IMR-90 (cell line): ENCODE data around the gene FGF2. TPM values are rescaled to one million over a fixed set of nuclear protein-coding genes. Genes with fewer than 3 reads are reported as not detected.

Experiments used
- ATAC-seq: fragments of 200-7000 bp; cut with Tn5 transposase; 2 replicates; pipeline ENCODE4 v1.9.1; 2020; ENCODE audit warnings: low read depth, mild to moderate bottlenecking, moderate library complexity
- BruUV-seq: library from RNA; stranded (reverse); fragments of 400-500 nt; replicated peaks from 2 replicates; lab custom pipeline; 2021; lab: Mats Ljungman, UMichigan
- CTCF ChIA-PET: fragments of 300-600 bp; formaldehyde crosslinking; extraction: SDS; loops from one replicate; lab custom pipeline; 2021; ENCODE audit warnings: antibody characterized with exemption; lab: Yijun Ruan, JAX
- POLR2A ChIA-PET: fragments of 300-600 bp; sonication (Branson Sonifier 250); formaldehyde crosslinking; loops from one replicate; lab custom pipeline; 2022; ENCODE audit warnings: antibody characterized with exemption; ENCODE audit not compliant: unreplicated experiment; lab: Charles Lee
- DNase-seq: peaks from one replicate; pipeline ENCODE4 v3.0.0; 2013
- H2AFZ ChIP-seq: replicated peaks from 2 replicates; pipeline ENCODE3; 2013; ENCODE audit warnings: low read length, mild to moderate bottlenecking; ENCODE audit not compliant: poor library complexity
- H2AK5ac ChIP-seq: 2 replicates; pipeline ENCODE4 v1.6.1; 2013; ENCODE audit warnings: low read depth, low read length, inconsistent platforms
- H2AK9ac ChIP-seq: replicated peaks from 2 replicates; pipeline ENCODE3; 2013; ENCODE audit warnings: mild to moderate bottlenecking, low read depth, low read length, moderate library complexity; ENCODE audit not compliant: poor library complexity
- H2BK120ac ChIP-seq: 2 replicates; pipeline ENCODE4 v1.6.1; 2013; ENCODE audit warnings: low read depth, low read length, inconsistent platforms
- H2BK15ac ChIP-seq: 3 replicates; pipeline ENCODE4 v1.6.1; 2013; ENCODE audit warnings: low read depth, low read length, inconsistent platforms
- H2BK20ac ChIP-seq: 2 replicates; pipeline ENCODE4 v1.6.1; 2013; ENCODE audit warnings: low read depth, mild to moderate bottlenecking, inconsistent platforms, low read length, moderate library complexity
- H2BK5ac ChIP-seq: 2 replicates; pipeline ENCODE4 v1.6.1; 2013; ENCODE audit warnings: mild to moderate bottlenecking, low read depth, low read length, inconsistent platforms; ENCODE audit not compliant: poor library complexity, severe bottlenecking
- H3K14ac ChIP-seq: replicated peaks from 2 replicates; pipeline ENCODE4 v1.6.1; 2013; ENCODE audit warnings: low read depth, low read length, inconsistent platforms
- H3K18ac ChIP-seq: 2 replicates; pipeline ENCODE4 v1.6.1; 2013; ENCODE audit warnings: low read depth, low read length, control low read depth
- H3K23ac ChIP-seq: 2 replicates; pipeline ENCODE4 v1.6.1; 2013; ENCODE audit warnings: low read depth, low read length, inconsistent platforms
- H3K27ac ChIP-seq: 2 replicates; pipeline ENCODE4 v1.5.1; 2013; ENCODE audit warnings: mild to moderate bottlenecking, control low read depth, low read length; ENCODE audit not compliant: insufficient read depth
- H3K27me3 ChIP-seq: 2 replicates; pipeline ENCODE4 v1.6.1; 2013; ENCODE audit warnings: low read length; ENCODE audit not compliant: control insufficient read depth, insufficient read depth
- H3K36me3 ChIP-seq: 2 replicates; pipeline ENCODE4 v1.6.1; 2013; ENCODE audit warnings: low read length, mixed read lengths; ENCODE audit not compliant: control insufficient read depth, insufficient read depth
- H3K4ac ChIP-seq: 2 replicates; pipeline ENCODE4 v1.6.1; 2013; ENCODE audit warnings: low read depth, low read length, inconsistent platforms
- H3K4me1 ChIP-seq: 2 replicates; pipeline ENCODE4 v1.6.1; 2013; ENCODE audit warnings: low read length, mixed read lengths; ENCODE audit not compliant: control insufficient read depth, insufficient read depth
- H3K4me2 ChIP-seq: 2 replicates; pipeline ENCODE4 v1.6.1; 2013; ENCODE audit warnings: low read depth, mild to moderate bottlenecking, control low read depth, low read length, moderate library complexity
- H3K4me3 ChIP-seq: 2 replicates; pipeline ENCODE4 v1.5.1; 2013; ENCODE audit warnings: low read depth, mild to moderate bottlenecking, control low read depth, low read length, moderate library complexity; ENCODE audit not compliant: insufficient read depth
- H3K56ac ChIP-seq: 2 replicates; pipeline ENCODE4 v1.6.1; 2013; ENCODE audit warnings: low read length, inconsistent platforms; ENCODE audit not compliant: insufficient read depth; ENCODE audit errors: extremely low read depth
- H3K79me1 ChIP-seq, 2 experiments: 2 replicates each; pipeline ENCODE4 v1.6.1; 2013; ENCODE audit warnings: low read length in 2 of 2, inconsistent platforms in 1 of 2, low read depth in 1 of 2
- H3K9ac ChIP-seq: 2 replicates; pipeline ENCODE4 v1.6.1; 2013; ENCODE audit warnings: low read depth, low read length, control low read depth
- H3K9me1 ChIP-seq: 2 replicates; pipeline ENCODE4 v1.6.1; 2013; ENCODE audit warnings: low read length, inconsistent platforms; ENCODE audit not compliant: insufficient read depth
- H3K9me3 ChIP-seq: 2 replicates; pipeline ENCODE4 v1.6.1; 2013; ENCODE audit warnings: low read length; ENCODE audit not compliant: control insufficient read depth, insufficient read depth
- H4K20me1 ChIP-seq: 2 replicates; pipeline ENCODE4 v1.6.1; 2013; ENCODE audit warnings: low read length, inconsistent platforms; ENCODE audit not compliant: insufficient read depth
- H4K5ac ChIP-seq: 2 replicates; pipeline ENCODE4 v1.6.1; 2013; ENCODE audit warnings: mild to moderate bottlenecking, low read depth, low read length, control low read depth
- H4K8ac ChIP-seq, 2 experiments: 2 replicates each; pipeline ENCODE4 v1.6.1; 2013; ENCODE audit warnings: low read depth in 2 of 2, low read length in 2 of 2, control low read depth in 1 of 2, inconsistent platforms in 1 of 2
- H4K91ac ChIP-seq: 2 replicates; pipeline ENCODE4 v1.6.1; 2013; ENCODE audit warnings: low read depth, low read length, inconsistent platforms; ENCODE audit not compliant: insufficient read depth
- BHLHE40 ChIP-seq: fragments of 150-350 bp; IDR thresholded peaks from 2 replicates; pipeline ENCODE4 v1.6.1; 2016; ENCODE audit warnings: mild to moderate bottlenecking, low read depth, low read length
- CEBPB ChIP-seq: IDR thresholded peaks from 2 replicates; pipeline ENCODE4 v1.6.1; 2012; ENCODE audit warnings: low read depth, low read length, improper control_type of control experiment
- CHD1 ChIP-seq: IDR thresholded peaks from 2 replicates; pipeline ENCODE4 v1.6.1; 2012; ENCODE audit warnings: low read depth, low read length, improper control_type of control experiment
- FOS ChIP-seq: fragments of 150-350 bp; IDR thresholded peaks from 2 replicates; pipeline ENCODE4 v1.6.1; 2016; ENCODE audit warnings: low read depth, low read length
- MAZ ChIP-seq: IDR thresholded peaks from 2 replicates; pipeline ENCODE4 v1.6.1; 2012; ENCODE audit warnings: low read depth, mild to moderate bottlenecking, low read length, improper control_type of control experiment, moderate library complexity, borderline replicate concordance
- MXI1 ChIP-seq: IDR thresholded peaks from 2 replicates; pipeline ENCODE4 v1.6.1; 2012; ENCODE audit warnings: low read depth, mild to moderate bottlenecking, low read length, moderate library complexity, borderline replicate concordance
- NFE2L2 ChIP-seq: fragments of 150-350 bp; IDR thresholded peaks from 2 replicates; pipeline ENCODE4 v1.6.1; 2016; ENCODE audit warnings: low read depth, mild to moderate bottlenecking, low read length
- POLR2A ChIP-seq: IDR thresholded peaks from 2 replicates; pipeline ENCODE4 v1.6.1; 2012; ENCODE audit warnings: mild to moderate bottlenecking, low read depth, low read length
- RAD21 ChIP-seq: IDR thresholded peaks from 2 replicates; pipeline ENCODE4 v1.6.1; 2012; ENCODE audit warnings: low read length, improper control_type of control experiment
- SMC3 ChIP-seq: fragments of 150-350 bp; IDR thresholded peaks from 2 replicates; pipeline ENCODE4 v1.6.1; 2016; ENCODE audit warnings: low read depth, mild to moderate bottlenecking, antibody characterized with exemption, low read length, moderate library complexity
- WGBS, 2 experiments: methylation state at CpG; one replicate each; pipeline versions ENCODE4 v1.1.5 to v1.1.7; 2013; ENCODE audit warnings: missing lambda C conversion rate in 2 of 2; ENCODE audit not compliant: insufficient read length in 1 of 2; ENCODE audit errors: extremely low coverage in 2 of 2; 5-methylcytosine and 5-hydroxymethylcytosine counted together
- dilution Hi-C: fragments of 300-500 bp; cut with HindIII; formaldehyde crosslinking; loops from one replicate; pipeline ENCODE4 v1.14.3; 2018; ENCODE audit warnings: low sequenced_read_pairs; ENCODE audit not compliant: unreplicated experiment
- in situ Hi-C: fragments of 300-500 bp; cut with MboI; formaldehyde crosslinking; loops from 3 replicates; pipeline ENCODE4 v1.14.3; 2019; ENCODE audit warnings: low sequenced_read_pairs, inconsistent platforms, mixed read lengths
- intact Hi-C: fragments of 100-400 bp; cut with micrococcal nuclease; formaldehyde crosslinking; loops from 2 replicates; pipeline ENCODE4 v1.10.0; 2022
- polyA plus RNA-seq, 3 experiments: library from polyadenylated mRNA; depleted of rRNA; stranded (reverse); fragments of >200 nt; gene quantifications; 2 replicates each; pipeline ENCODE4 v1.2.3, GENCODE V29; 2012; ENCODE audit warnings: low replicate concordance in 1 of 3
- total RNA-seq: library from RNA; depleted of rRNA; stranded (reverse); fragments of >200 nt; gene quantifications from 2 replicates; pipeline ENCODE4 v1.2.3, GENCODE V29; 2012
- TF ChIP-seq, protein P1 (sequence below): fragments of 150-350 bp; IDR thresholded peaks from 2 replicates; pipeline ENCODE4 v1.6.1; 2017; ENCODE audit warnings: mild to moderate bottlenecking, antibody characterized with exemption, low read length, low read depth
- TF ChIP-seq, protein P2 (sequence below): conservative IDR thresholded peaks from 2 replicates; pipeline ENCODE4 v1.5.1; 2012; ENCODE audit warnings: mild to moderate bottlenecking, low read depth, low read length, improper control_type of control experiment

Gene FGF2
- total and polyA plus RNA-seq, 2 of the 4 experiments (the other 2 are of a cell fraction): 12.9 to 27.1 TPM

DNA sequence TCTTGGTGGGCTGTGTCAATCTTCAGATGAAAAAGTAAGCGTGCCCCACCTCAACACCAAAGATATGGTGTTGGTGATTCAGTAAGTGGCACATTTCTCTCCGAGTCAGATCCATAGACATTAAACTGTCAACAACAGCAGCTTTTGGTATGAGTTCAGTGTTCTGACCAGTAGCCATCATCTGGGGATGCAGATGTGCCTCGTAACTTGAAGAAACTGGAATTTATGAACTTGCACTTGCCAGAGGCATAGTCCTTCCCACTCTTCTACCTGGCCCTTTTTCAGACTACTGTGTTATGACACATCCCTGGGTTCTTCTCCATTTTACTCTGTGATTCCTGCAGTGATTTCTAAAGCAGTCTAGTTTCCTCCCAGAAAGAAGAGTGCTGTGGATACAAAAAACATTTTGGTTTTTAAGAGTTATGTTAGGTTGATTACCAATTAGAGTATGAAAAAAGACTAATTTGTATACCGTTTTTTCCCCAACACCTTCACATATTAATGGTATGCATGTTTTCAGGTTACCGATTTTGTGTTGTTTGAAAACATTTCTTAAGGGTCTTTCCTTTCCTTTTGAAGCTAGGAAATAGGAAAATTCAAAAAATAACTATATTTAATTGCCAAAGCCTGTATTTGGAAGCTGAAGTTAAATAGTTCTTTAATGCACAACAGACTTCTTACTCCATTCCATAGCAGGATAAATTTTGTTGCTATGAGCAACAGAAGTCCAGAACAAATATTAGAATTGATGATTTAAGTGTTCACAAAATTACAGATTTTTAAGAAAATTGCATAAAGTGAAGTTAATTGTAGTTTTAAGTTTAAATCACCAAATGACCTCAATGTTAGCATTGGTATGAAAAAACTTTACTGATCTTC is 56.5 kb downstream of the FGF2 start:
- POLR2A ChIA-PET: no interaction called here
- Histone ChIP-seq H3K18ac (no peak overlapping the region), H3K36me3 (peaks cover 29% of the 10 kb centered on the region), H2AFZ (no peak overlapping the region), H3K4me1 (peaks cover 4% of the 10 kb centered on the region), H2AK5ac (no peak overlapping the region), H4K5ac (peak overlapping the region; percentile 48; the same call in 1 of the 2 replicates), H2BK15ac (no peak overlapping the region), H3K23ac (no peak overlapping the region), H3K56ac (no peak overlapping the region), H4K8ac (0 out of 4 replicates have a peak overlapping the region, but pooled peaks of 1 of the 2 experiments have one; percentile 65), H3K9me1 (peaks cover 4% of the 10 kb centered on the region; the same call in 1 of the 2 replicates), H3K9me3 (no peaks in the 10 kb centered on the region), H2BK120ac (no peak overlapping the region), H3K27ac (no peak overlapping the region), H4K91ac (no peak overlapping the region), H4K20me1 (peaks cover 3% of the 10 kb centered on the region; the same call in 1 of the 2 replicates), H3K4ac (no peak overlapping the region), H3K4me3 (no peak overlapping the region), H3K9ac (no peak overlapping the region), H2BK20ac (no peak overlapping the region), H2BK5ac (peak overlapping the region; percentile 30), H3K79me1 (peaks cover 28 to 50% of the 10 kb centered on the region in 2 experiments), H3K14ac (no peak overlapping the region), H3K27me3 (no peaks in the 10 kb centered on the region), H3K4me2 (no peak overlapping the region), H2AK9ac (no peak overlapping the region)
- dilution Hi-C loops: no loop called here
- CTCF ChIA-PET: no interaction called here
- in situ Hi-C loops: no loop called here
- no peak for DNase-seq
- TF ChIP-seq SMC3 (no peak), MAZ (no peak), RAD21 (no peak), MXI1 (no peak), FOS (no peak), POLR2A (no peak), NFE2L2 (no peak), BHLHE40 (no peak), CEBPB (no peak), CHD1 (no peak)
- TF ChIP-seq, protein P1, sequence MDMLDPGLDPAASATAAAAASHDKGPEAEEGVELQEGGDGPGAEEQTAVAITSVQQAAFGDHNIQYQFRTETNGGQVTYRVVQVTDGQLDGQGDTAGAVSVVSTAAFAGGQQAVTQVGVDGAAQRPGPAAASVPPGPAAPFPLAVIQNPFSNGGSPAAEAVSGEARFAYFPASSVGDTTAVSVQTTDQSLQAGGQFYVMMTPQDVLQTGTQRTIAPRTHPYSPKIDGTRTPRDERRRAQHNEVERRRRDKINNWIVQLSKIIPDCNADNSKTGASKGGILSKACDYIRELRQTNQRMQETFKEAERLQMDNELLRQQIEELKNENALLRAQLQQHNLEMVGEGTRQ: no peak
- TF ChIP-seq, protein P2, sequence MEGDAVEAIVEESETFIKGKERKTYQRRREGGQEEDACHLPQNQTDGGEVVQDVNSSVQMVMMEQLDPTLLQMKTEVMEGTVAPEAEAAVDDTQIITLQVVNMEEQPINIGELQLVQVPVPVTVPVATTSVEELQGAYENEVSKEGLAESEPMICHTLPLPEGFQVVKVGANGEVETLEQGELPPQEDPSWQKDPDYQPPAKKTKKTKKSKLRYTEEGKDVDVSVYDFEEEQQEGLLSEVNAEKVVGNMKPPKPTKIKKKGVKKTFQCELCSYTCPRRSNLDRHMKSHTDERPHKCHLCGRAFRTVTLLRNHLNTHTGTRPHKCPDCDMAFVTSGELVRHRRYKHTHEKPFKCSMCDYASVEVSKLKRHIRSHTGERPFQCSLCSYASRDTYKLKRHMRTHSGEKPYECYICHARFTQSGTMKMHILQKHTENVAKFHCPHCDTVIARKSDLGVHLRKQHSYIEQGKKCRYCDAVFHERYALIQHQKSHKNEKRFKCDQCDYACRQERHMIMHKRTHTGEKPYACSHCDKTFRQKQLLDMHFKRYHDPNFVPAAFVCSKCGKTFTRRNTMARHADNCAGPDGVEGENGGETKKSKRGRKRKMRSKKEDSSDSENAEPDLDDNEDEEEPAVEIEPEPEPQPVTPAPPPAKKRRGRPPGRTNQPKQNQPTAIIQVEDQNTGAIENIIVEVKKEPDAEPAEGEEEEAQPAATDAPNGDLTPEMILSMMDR: no peak
- WGBS, 2 experiments: no CpG with 5 or more reads among the region's 5 CpGs
- intact Hi-C loops: no loop called here
- no peak for ATAC-seq
- BruUV-seq: no TSS peak
